ENCODE results near the gene GET3. TPM values are rescaled to one million over a fixed set of nuclear protein-coding genes. Genes with fewer than 3 reads are reported as not detected.
"Not testable (repeated sequence)": the region's sequence is repeated elsewhere in the genome, so short reads cannot be mapped to it uniquely, and the experiment has no call there.

Gene GET3
- polyA plus RNA-seq, 1 donor, result 74.0 TPM

GRCh38 chr19:12792051-12792852 is 55.0 kb downstream of the GET3 start:
- DNase-seq, result no peak

- DNase-seq, result no peak
Observed at GRCh38 chr19:12792853-12793289, 55.6 kb downstream of the GET3 start.

- DNase-seq, result peak; percentile 93
Observed at GRCh38 chr19:12793290-12794195, 56.2 kb downstream of the GET3 start.

GRCh38 chr19:12794196-12794941 is 57.1 kb downstream of the GET3 start:
- DNase-seq, result no peak

- no peak for DNase-seq
Observed at GRCh38 chr19:12794971-12795381, 57.7 kb downstream of the GET3 start.

GRCh38 chr19:12796146-12797071 is 59.1 kb downstream of the GET3 start:
- no peak for DNase-seq

GRCh38 chr19:12797141-12797587 is 59.9 kb downstream of the GET3 start:
- DNase-seq, result no peak

GRCh38 chr19:12797607-12798006 is 60.3 kb downstream of the GET3 start:
- DNase-seq, result not testable (repeated sequence)

Other genes with a start within 250 kb of the GET3 start
- gene ZNF564, start 186.0 kb upstream of the GET3 start, polyA plus RNA-seq (ENCODE audit: insufficient read length), result 13.9 TPM
- 5.7 TPM for gene ZNF490, start 126.7 kb upstream of the GET3 start, polyA plus RNA-seq (ENCODE audit: insufficient read length)
- gene ZNF791, start 126.6 kb upstream of the GET3 start, polyA plus RNA-seq (ENCODE audit: insufficient read length), result 28.1 TPM
- 35.1 TPM for gene MAN2B1, start 70.8 kb upstream of the GET3 start, polyA plus RNA-seq (ENCODE audit: insufficient read length)
- gene WDR83, start 70.7 kb upstream of the GET3 start, polyA plus RNA-seq (ENCODE audit: insufficient read length), result 18.2 TPM
- gene DHPS, start 55.6 kb upstream of the GET3 start, polyA plus RNA-seq (ENCODE audit: insufficient read length), result 87.9 TPM
- 1.00 TPM for gene GNG14, start 49.5 kb upstream of the GET3 start, polyA plus RNA-seq (ENCODE audit: insufficient read length)
- gene FBXW9, start 40.9 kb upstream of the GET3 start, polyA plus RNA-seq (ENCODE audit: insufficient read length), result 10.4 TPM
- 78.7 TPM for gene TNPO2, start 13.6 kb upstream of the GET3 start, polyA plus RNA-seq (ENCODE audit: insufficient read length)
- gene TRIR, start 2.8 kb upstream of the GET3 start, polyA plus RNA-seq (ENCODE audit: insufficient read length), result 139 TPM
- gene BEST2, start 14.3 kb downstream of the GET3 start, polyA plus RNA-seq (ENCODE audit: insufficient read length), result 0.23 TPM
- gene HOOK2, start 38.1 kb downstream of the GET3 start, polyA plus RNA-seq (ENCODE audit: insufficient read length), result 78.3 TPM
- gene JUNB, start 54.0 kb downstream of the GET3 start, polyA plus RNA-seq (ENCODE audit: insufficient read length), result 22.7 TPM
- gene PRDX2, start 64.3 kb downstream of the GET3 start, polyA plus RNA-seq (ENCODE audit: insufficient read length), result 274 TPM
- gene THSD8, start 64.6 kb downstream of the GET3 start, polyA plus RNA-seq (ENCODE audit: insufficient read length), result 5.4 TPM
- 35.1 TPM for gene RNASEH2A, start 69.1 kb downstream of the GET3 start, polyA plus RNA-seq (ENCODE audit: insufficient read length)
- 0.07 TPM for gene RTBDN, start 97.1 kb downstream of the GET3 start, polyA plus RNA-seq (ENCODE audit: insufficient read length)
- gene MAST1, start 101.0 kb downstream of the GET3 start, polyA plus RNA-seq (ENCODE audit: insufficient read length), result 1.0 TPM
- gene DNASE2, start 144.0 kb downstream of the GET3 start, polyA plus RNA-seq (ENCODE audit: insufficient read length), result 9.5 TPM
- 0.17 TPM for gene KLF1, start 149.7 kb downstream of the GET3 start, polyA plus RNA-seq (ENCODE audit: insufficient read length)
- gene GCDH, start 153.7 kb downstream of the GET3 start, polyA plus RNA-seq (ENCODE audit: insufficient read length), result 31.1 TPM
- 3.4 TPM for gene SYCE2, start 181.8 kb downstream of the GET3 start, polyA plus RNA-seq (ENCODE audit: insufficient read length)
- 41.5 TPM for gene FARSA, start 196.2 kb downstream of the GET3 start, polyA plus RNA-seq (ENCODE audit: insufficient read length)
- 783 TPM for gene CALR, start 201.1 kb downstream of the GET3 start, polyA plus RNA-seq (ENCODE audit: insufficient read length)
- 71.9 TPM for gene RAD23A, start 208.4 kb downstream of the GET3 start, polyA plus RNA-seq (ENCODE audit: insufficient read length)
- gene GADD45GIP1, start 219.7 kb downstream of the GET3 start, polyA plus RNA-seq (ENCODE audit: insufficient read length), result 25.2 TPM
- gene DAND5, start 232.1 kb downstream of the GET3 start, polyA plus RNA-seq (ENCODE audit: insufficient read length), result 0.18 TPM